Heart right ventricle (tissue), 16 donors: Measurements from ENCODE around the gene SAC3D1. TPM values are rescaled to one million over a fixed set of nuclear protein-coding genes. Genes with fewer than 3 reads are reported as not detected.

Source experiments
- ATAC-seq, 8 donors: fragments of 200-7000 bp; cut with Tn5 transposase; one replicate each; pipeline ENCODE4 v1.9.1; 2020; ENCODE audit warnings: mild to moderate bottlenecking in 8 of 8, moderate library complexity in 8 of 8, moderate number of reproducible peaks in 1 of 8
- DNase-seq, 2 donors: peaks; one replicate each; pipeline ENCODE4 v3.0.0-alpha.2; 2020
- H3K27ac ChIP-seq, 10 donors: fragments of 200-600 bp; sonication (generic) in 2 of 10; one replicate each; pipeline versions ENCODE4 v1.5.0 to v1.8.0; 2020 to 2022; ENCODE audit warnings: mild to moderate bottlenecking in 3 of 10
- H3K27me3 ChIP-seq, 7 donors: fragments of 200-600 bp; one replicate each; pipeline ENCODE4 v1.8.0; 2021 to 2022; ENCODE audit warnings: mild to moderate bottlenecking in 2 of 7
- H3K36me3 ChIP-seq, 9 donors: fragments of 200-600 bp; sonication (generic) in 1 of 9; one replicate each; pipeline versions ENCODE4 v1.5.0 to v1.8.0; 2020 to 2022; ENCODE audit warnings: mild to moderate bottlenecking in 2 of 9
- H3K4me1 ChIP-seq, 9 donors: fragments of 200-600 bp; sonication (generic) in 1 of 9; one replicate each; pipeline versions ENCODE4 v1.5.0 to v1.8.0; 2020 to 2022; ENCODE audit warnings: mild to moderate bottlenecking in 4 of 9
- H3K4me3 ChIP-seq, 10 donors: fragments of 200-600 bp; sonication (generic) in 2 of 10; one replicate each; pipeline versions ENCODE4 v1.5.0 to v1.8.0; 2020 to 2022; ENCODE audit warnings: mild to moderate bottlenecking in 7 of 10, moderate library complexity in 2 of 10
- H3K9me3 ChIP-seq, 11 donors: fragments of 200-600 bp in 10 of 11; sonication (generic) in 2 of 11; one replicate each; pipeline versions ENCODE4 v1.5.0 to v1.8.0; 2013 to 2022; ENCODE audit warnings: mild to moderate bottlenecking in 2 of 11, control low read depth in 1 of 11, moderate library complexity in 1 of 11
- CTCF ChIP-seq, 9 donors: fragments of 200-600 bp; sonication (generic) in 2 of 9; IDR thresholded peaks; one replicate each; pipeline versions ENCODE4 v1.5.0 to v1.8.0; 2021 to 2022; ENCODE audit warnings: antibody characterized with exemption in 9 of 9, mild to moderate bottlenecking in 5 of 9, moderate library complexity in 1 of 9
- WGBS, 2 donors: extraction: QIAGEN DNeasy Blood & Tissue Kit; methylation state at CpG; one replicate each; pipeline ENCODE4 v1.1.7; 2013; ENCODE audit warnings: inconsistent platforms in 1 of 2; 5-methylcytosine and 5-hydroxymethylcytosine counted together
- intact Hi-C, 10 donors: fragments of 100-400 bp; cut with DNase I; formaldehyde crosslinking; loops; one replicate each; pipeline versions ENCODE4 v1.11.1 to v1.14.2; 2022
- polyA plus RNA-seq, 2 donors: library from polyadenylated mRNA; stranded (reverse); fragments of 200-250 nt; gene quantifications; one replicate each; pipeline ENCODE4 v1.2.3, GENCODE V29; 2013
- total RNA-seq, 10 donors: library from RNA; stranded (reverse); fragmentation: NEBNext Ultra II Directional in 3 of 10; extraction: Animal tissue kit (Norgen Biotek cat#: 25700) in 3 of 10; gene quantifications; one replicate each; pipeline versions ENCODE4 v1.2.1 to v1.2.4, GENCODE V29; 2021 to 2023
- donor health status: Arrhythmogenic right ventricular cardiomyopathy.
- donor health status: ischemic (EF 13 %, LVEDD 7.1; RV severe dilation, severe dysfunction).
- donor health status: healthy with polysubstance abuse.
- donor health status: DM: no; HTN: yes; CAD: no.
- donor health status: DM: no; HTN: no; CAD: no.
- donor health status: ischemic (EF 25% LVEDD 6.9; RV normal size, moderate dysfunction).
- donor health status: ischemic (EF 25% LVEDD 5.7; RV mildly dilated, moderate dysfunction).
- donor health status: healthy.
- donor health status: DM: yes; HTN: yes; CAD: no.
- donor health status: Ischemic cardiomyopathy.
- donor health status: ischemic (EF 35%, LVEDD 5.7; RV mildly dilated, moderate dysfunction).
- donor health status: nonischemic (EF 11% LVEDD 7.7; RV severe dilation, severe dysfunction).
- donor health status: DM: yes; HTN: yes; CAD: no.
- donor health status: PGD.
- donor health status: ischemic (EF 29% LVEDD 5.4; RV normal size, mild dysfunction).
- donor health status: nonischemic (EF 23%, LVEDD 6.1; RV moderate dilation, normal function).

Gene SAC3D1
- total and polyA plus RNA-seq, 12 donors = 3.8 to 17.3 (median 4.8) TPM

- TF ChIP-seq CTCF (IDR thresholded peaks at IDR 0.05) = no peak
Observed at GRCh38 chr11:65066805-65067291, 25.8 kb downstream of the SAC3D1 start.

GRCh38 chr11:65067446-65067845 is 26.4 kb downstream of the SAC3D1 start:
- DNase-seq (no peak), ATAC-seq (peak in 1 of 8 donors; percentile 13)
- Histone ChIP-seq H3K4me3 (no peak overlapping the region), H3K9me3 (no peaks in the 10 kb centered on the region), H3K27ac (no peak overlapping the region), H3K4me1 (no peaks in the 10 kb centered on the region), H3K27me3 (peaks cover 0 to 8% (median 0%) of the 10 kb centered on the region in 7 donors), H3K36me3 (no peaks in the 10 kb centered on the region)
- 80 to 84% methylated on average over 10 of the region's 10 CpGs for WGBS, 2 donors
- intact Hi-C loops = no loop called here
- TF ChIP-seq CTCF (IDR thresholded peaks at IDR 0.05) = no peak

More at GRCh38 chr11:65066805-65067291, 25.8 kb downstream of the SAC3D1 start:
- Histone ChIP-seq H3K9me3 (no peaks in the 10 kb centered on the region), H3K27ac (no peak overlapping the region), H3K4me1 (no peaks in the 10 kb centered on the region), H3K36me3 (no peaks in the 10 kb centered on the region), H3K27me3 (peaks cover 0 to 8% (median 0%) of the 10 kb centered on the region in 7 donors), H3K4me3 (no peak overlapping the region)
- no peak for ATAC-seq
- DNase-seq = no peak
- 77 to 86% methylated on average over 4 of the region's 4 CpGs for WGBS, 2 donors
- intact Hi-C loops = no loop called here

GRCh38 chr11:65069217-65069616 is 28.2 kb downstream of the SAC3D1 start:
- no peak for TF ChIP-seq CTCF (IDR thresholded peaks at IDR 0.05)
- WGBS, 2 donors = 72 to 73% methylated on average over 9 of the region's 9 CpGs

GRCh38 chr11:65071907-65072630 is 31.1 kb downstream of the SAC3D1 start:
- no peaks in the 10 kb centered on the region for H3K4me1 ChIP-seq
- H3K27me3 ChIP-seq = peaks cover 0 to 2% (median 0%) of the 10 kb centered on the region in 7 donors
- whole genome bisulfite sequencing, 2 donors = 61 to 69% methylated on average over 4 of the region's 4 CpGs
- no peak overlapping the region for H3K27ac ChIP-seq
- no peak for TF ChIP-seq CTCF (IDR thresholded peaks at IDR 0.05)
- DNase-seq (no peak), ATAC-seq (peak in 1 of 8 donors; percentile 44)
- intact Hi-C loops = no loop called here
- no peaks in the 10 kb centered on the region for H3K36me3 ChIP-seq
- no peak overlapping the region for H3K4me3 ChIP-seq
- no peaks in the 10 kb centered on the region for H3K9me3 ChIP-seq

More at GRCh38 chr11:65069217-65069616, 28.2 kb downstream of the SAC3D1 start:
- Histone ChIP-seq H3K27me3 (peaks cover 0 to 8% (median 0%) of the 10 kb centered on the region in 7 donors), H3K4me1 (no peaks in the 10 kb centered on the region), H3K36me3 (no peaks in the 10 kb centered on the region), H3K9me3 (no peaks in the 10 kb centered on the region), H3K4me3 (no peak overlapping the region), H3K27ac (no peak overlapping the region)
- DNase-seq (no peak), ATAC-seq (no peak)
- intact Hi-C loops = no loop called here
